HL-60 (cell line): ENCODE results near the gene FRMD5.
"Not testable (repeated sequence)": the region's sequence is repeated elsewhere in the genome, so short reads cannot be mapped to it uniquely, and the experiment has no call there.

Source experiments
- DNase-seq, 2 experiments: peaks; one replicate each; pipeline ENCODE4 v3.0.0-alpha.2; 2010 to 2020; ENCODE audit warnings: low read depth in 1 of 2, low spot score in 1 of 2
- H3K27ac ChIP-seq: fragments of 250-450 bp; sonication (Bioruptor Pico); replicated peaks from 2 replicates; pipeline ENCODE4 v1.5.1; 2020; ENCODE audit warnings: mild to moderate bottlenecking, moderate library complexity
- H3K27me3 ChIP-seq: fragments of 250-450 bp; sonication (Bioruptor Pico); 2 replicates; pipeline ENCODE4 v1.5.1; 2021; ENCODE audit warnings: mild to moderate bottlenecking, moderate library complexity; ENCODE audit not compliant: insufficient read depth, poor library complexity, severe bottlenecking
- H3K4me3 ChIP-seq: replicated peaks from 2 replicates; pipeline ENCODE4 v1.5.1; 2011; ENCODE audit warnings: mild to moderate bottlenecking, control low read depth, low read length; ENCODE audit not compliant: insufficient read depth
- CTCF ChIP-seq: IDR thresholded peaks from one replicate; pipeline ENCODE4 v1.5.1; 2011; ENCODE audit warnings: low read length, control low read depth, inconsistent platforms; ENCODE audit not compliant: insufficient read depth
- GABPA ChIP-seq: IDR thresholded peaks from 2 replicates; pipeline ENCODE4 v1.6.1; 2012; ENCODE audit warnings: low read depth
- POLR2AphosphoS5 ChIP-seq: IDR thresholded peaks from 2 replicates; pipeline ENCODE4 v1.6.1; 2012; ENCODE audit warnings: low read depth
- REST ChIP-seq: IDR thresholded peaks from 2 replicates; pipeline ENCODE4 v1.6.1; 2012; ENCODE audit warnings: low read depth; ENCODE audit not compliant: insufficient replicate concordance
- SPI1 ChIP-seq: IDR thresholded peaks from 2 replicates; pipeline ENCODE4 v1.6.1; 2012; ENCODE audit warnings: low read depth, mild to moderate bottlenecking, borderline replicate concordance

Gene FRMD5

GRCh38 chr15:44231842-44232241, 36.8 kb upstream of the FRMD5 start:
- DNase-seq: no peak
- TF ChIP-seq POLR2AphosphoS5 (no peak), GABPA (no peak), REST (no peak), SPI1 (no peak), CTCF (no peak)
- Histone ChIP-seq H3K27ac (no peak overlapping the region), H3K27me3 (no peaks in the 10 kb centered on the region), H3K4me3 (no peak overlapping the region)

- DNase-seq, H3K27ac ChIP-seq, H3K27me3 ChIP-seq, H3K4me3 ChIP-seq: not testable (repeated sequence)
Observed at GRCh38 chr15:44229301-44229700, 34.2 kb upstream of the FRMD5 start.

GRCh38 chr15:44227584-44227983, 32.5 kb upstream of the FRMD5 start:
- Histone ChIP-seq H3K27me3 (peaks cover 7% of the 10 kb centered on the region), H3K4me3 (no peak overlapping the region), H3K27ac (no peak overlapping the region)
- DNase-seq: no peak
- no peak for TF ChIP-seq REST
- no peak for TF ChIP-seq GABPA

GRCh38 chr15:44227001-44227400, 31.9 kb upstream of the FRMD5 start:
- not testable (repeated sequence) for H3K27ac ChIP-seq, H3K4me3 ChIP-seq, DNase-seq

GRCh38 chr15:44222478-44222877, 27.4 kb upstream of the FRMD5 start:
- Histone ChIP-seq H3K4me3 (no peak overlapping the region), H3K27me3 (peaks cover 7% of the 10 kb centered on the region), H3K27ac (no peak overlapping the region)
- TF ChIP-seq SPI1 (no peak), POLR2AphosphoS5 (no peak), GABPA (no peak), CTCF (no peak)
- DNase-seq: no peak

More at GRCh38 chr15:44227001-44227400, 31.9 kb upstream of the FRMD5 start:
- not testable (repeated sequence) for H3K27me3 ChIP-seq

- DNase-seq: no peak
- no peak overlapping the region for H3K4me3 ChIP-seq
- no peak overlapping the region for H3K27ac ChIP-seq
- TF ChIP-seq SPI1 (no peak), REST (no peak), GABPA (no peak), POLR2AphosphoS5 (no peak)
- H3K27me3 ChIP-seq: peaks cover under 1% of the 10 kb centered on the region
Observed at GRCh38 chr15:44219073-44219472, 24.0 kb upstream of the FRMD5 start.
